NB4 (cell line): ENCODE data around the gene TRA2B.

Experiments used
- DNase-seq: peaks from one replicate; pipeline ENCODE4 v3.0.0; 2010; ENCODE audit warnings: low read depth
- H3K4me3 ChIP-seq: one replicate; pipeline ENCODE4 v1.5.1; 2011; ENCODE audit warnings: mild to moderate bottlenecking, low read depth, low read length, moderate library complexity
- CTCF ChIP-seq: IDR thresholded peaks from one replicate; pipeline ENCODE4 v1.5.1; 2012; ENCODE audit warnings: low read depth, low read length
- MAX ChIP-seq: IDR thresholded peaks from 2 replicates; pipeline ENCODE4 v1.6.1; 2011; ENCODE audit warnings: low read depth, low read length
- MYC ChIP-seq: IDR thresholded peaks from 2 replicates; pipeline ENCODE4 v1.6.1; 2011; ENCODE audit warnings: low read depth, low read length
- POLR2A ChIP-seq: IDR thresholded peaks from 2 replicates; pipeline ENCODE4 v1.6.1; 2011; ENCODE audit warnings: mild to moderate bottlenecking; ENCODE audit not compliant: insufficient read length; ENCODE audit errors: extremely low read depth

TRA2B gene

GRCh38 chr3:185925353-185925752 lies 12.5 kb downstream of the TRA2B start:
- H3K4me3 ChIP-seq: no peak overlapping the region
- no peak for DNase-seq
- TF ChIP-seq MYC (no peak), POLR2A (no peak), CTCF (no peak), MAX (no peak)

GRCh38 chr3:185924375-185924774 lies 13.4 kb downstream of the TRA2B start:
- TF ChIP-seq MYC (no peak), POLR2A (no peak), CTCF (no peak), MAX (no peak)
- no peak for DNase-seq
- no peak overlapping the region for H3K4me3 ChIP-seq

GRCh38 chr3:185920184-185920583 lies 17.6 kb downstream of the TRA2B start:
- DNase-seq: no peak
- no peak for TF ChIP-seq MYC
- H3K4me3 ChIP-seq: no peak overlapping the region

GRCh38 chr3:185916042-185916833 lies 21.6 kb downstream of the TRA2B start:
- DNase-seq: no peak
- TF ChIP-seq MAX: no peak
- TF ChIP-seq POLR2A: no peak
- TF ChIP-seq MYC: no peak
- no peak for TF ChIP-seq CTCF
- no peak overlapping the region for H3K4me3 ChIP-seq

GRCh38 chr3:185915642-185916041 lies 22.2 kb downstream of the TRA2B start:
- TF ChIP-seq CTCF: no peak
- TF ChIP-seq POLR2A: no peak
- no peak for TF ChIP-seq MYC
- TF ChIP-seq MAX: no peak
- H3K4me3 ChIP-seq: no peak overlapping the region
- no peak for DNase-seq

- no peak overlapping the region for H3K4me3 ChIP-seq
- TF ChIP-seq POLR2A (peak; percentile 22), MYC (no peak), CTCF (no peak), MAX (no peak)
- DNase-seq: no peak
These were observed 22.7 kb downstream of the TRA2B start for GRCh38 chr3:185914911-185915629.
